Esophagus squamous epithelium (tissue), 4 donors: ENCODE data around the gene CCM2L.

Experiments
- POLR2A ChIP-seq, 4 donors: fragments of 450-650 bp; IDR thresholded peaks; one replicate each; pipeline ENCODE4 v1.6.1; 2017; ENCODE audit warnings: antibody characterized with exemption in 4 of 4, mild to moderate bottlenecking in 4 of 4, moderate library complexity in 3 of 4
- TF ChIP-seq, protein P1 (sequence below), 6 experiments: fragments of 450-650 bp in 4 of 6; fragments of 200-600 bp in 2 of 6; sonication (generic) in 2 of 6; IDR thresholded peaks; one replicate each; pipeline ENCODE4 v1.5.1; 2016 to 2019; ENCODE audit warnings: antibody characterized with exemption in 6 of 6, mild to moderate bottlenecking in 4 of 6, moderate library complexity in 4 of 6

DNA sequence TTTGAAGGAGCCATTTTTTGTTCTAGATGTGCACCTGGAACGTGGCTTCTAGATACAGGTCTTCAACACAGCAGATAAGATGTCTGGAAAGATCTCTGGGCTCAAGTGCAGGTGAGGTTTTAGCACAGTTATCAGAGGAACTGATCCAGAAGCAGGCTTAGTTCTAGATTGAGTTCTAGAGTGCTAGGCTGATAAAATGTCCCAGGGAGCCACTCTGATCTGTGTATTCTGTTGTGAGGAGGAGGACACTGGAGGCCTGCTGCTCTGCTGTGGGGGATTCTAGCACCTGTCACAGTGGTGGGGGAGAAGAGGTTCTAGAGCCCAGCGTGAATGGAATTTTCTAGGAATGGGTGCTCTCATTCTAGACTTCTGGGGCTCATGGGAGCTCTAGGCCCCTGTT, 12.0 kb upstream of the CCM2L start:
- TF ChIP-seq, protein P1, sequence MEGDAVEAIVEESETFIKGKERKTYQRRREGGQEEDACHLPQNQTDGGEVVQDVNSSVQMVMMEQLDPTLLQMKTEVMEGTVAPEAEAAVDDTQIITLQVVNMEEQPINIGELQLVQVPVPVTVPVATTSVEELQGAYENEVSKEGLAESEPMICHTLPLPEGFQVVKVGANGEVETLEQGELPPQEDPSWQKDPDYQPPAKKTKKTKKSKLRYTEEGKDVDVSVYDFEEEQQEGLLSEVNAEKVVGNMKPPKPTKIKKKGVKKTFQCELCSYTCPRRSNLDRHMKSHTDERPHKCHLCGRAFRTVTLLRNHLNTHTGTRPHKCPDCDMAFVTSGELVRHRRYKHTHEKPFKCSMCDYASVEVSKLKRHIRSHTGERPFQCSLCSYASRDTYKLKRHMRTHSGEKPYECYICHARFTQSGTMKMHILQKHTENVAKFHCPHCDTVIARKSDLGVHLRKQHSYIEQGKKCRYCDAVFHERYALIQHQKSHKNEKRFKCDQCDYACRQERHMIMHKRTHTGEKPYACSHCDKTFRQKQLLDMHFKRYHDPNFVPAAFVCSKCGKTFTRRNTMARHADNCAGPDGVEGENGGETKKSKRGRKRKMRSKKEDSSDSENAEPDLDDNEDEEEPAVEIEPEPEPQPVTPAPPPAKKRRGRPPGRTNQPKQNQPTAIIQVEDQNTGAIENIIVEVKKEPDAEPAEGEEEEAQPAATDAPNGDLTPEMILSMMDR (IDR thresholded peaks at IDR 0.05): no peak
- TF ChIP-seq POLR2A (IDR thresholded peaks at IDR 0.05): no peak
